HepG2 (cell line): Measurements from ENCODE around the gene PHF13. TPM values are rescaled to one million over a fixed set of nuclear protein-coding genes. Genes with fewer than 3 reads are reported as not detected.

Experiments
- AHR ChIP-seq: IDR thresholded peaks from 2 replicates; pipeline ENCODE4 v1.6.1; 2018; ENCODE audit warnings: missing genetic modification reagents, missing compliant biosample characterization
- ARNT2 ChIP-seq: sonication (generic); formaldehyde crosslinking; IDR thresholded peaks from 2 replicates; pipeline ENCODE4 v1.8.0; 2022; ENCODE audit warnings: mild to moderate bottlenecking, low read depth, missing genetic modification reagents, moderate library complexity
- HDAC6 ChIP-seq: fragments of 200-600 bp; sonication (generic); IDR thresholded peaks from 2 replicates; pipeline ENCODE4 v1.7.0; 2017; ENCODE audit warnings: mild to moderate bottlenecking, antibody characterized with exemption, low read length, low read depth
- HOXA7 ChIP-seq: sonication (generic); formaldehyde crosslinking; IDR thresholded peaks from 2 replicates; pipeline ENCODE4 v1.8.1; 2022; ENCODE audit warnings: mild to moderate bottlenecking, missing genetic modification reagents, moderate library complexity
- KLF12 ChIP-seq: sonication (generic); formaldehyde crosslinking; IDR thresholded peaks from 2 replicates; pipeline ENCODE4 v1.4.0; 2020; ENCODE audit warnings: missing genetic modification reagents, borderline replicate concordance
- RAD51 ChIP-seq: fragments of 450-650 bp; IDR thresholded peaks from 2 replicates; pipeline ENCODE4 v1.6.1; 2016; ENCODE audit warnings: borderline replicate concordance
- RCOR2 ChIP-seq: IDR thresholded peaks from 2 replicates; pipeline ENCODE4 v1.6.1; 2016; ENCODE audit warnings: missing biosample characterization, missing genetic modification reagents
- SRY ChIP-seq: sonication (generic); formaldehyde crosslinking; IDR thresholded peaks from 2 replicates; pipeline ENCODE4 v1.8.0; 2022; ENCODE audit warnings: mild to moderate bottlenecking, missing genetic modification reagents
- TBX3 ChIP-seq: fragments of 450-650 bp; IDR thresholded peaks from 2 replicates; pipeline ENCODE4 v1.6.1; 2017; ENCODE audit warnings: antibody characterized with exemption, mild to moderate bottlenecking, inconsistent platforms, borderline replicate concordance
- ZFP36 ChIP-seq: fragments of 150-350 bp; IDR thresholded peaks from 2 replicates; pipeline ENCODE4 v1.6.1; 2018; ENCODE audit warnings: borderline replicate concordance, low read length, low read depth; ENCODE audit not compliant: partially characterized antibody
- ZNF225 ChIP-seq: sonication (generic); formaldehyde crosslinking; IDR thresholded peaks from 2 replicates; pipeline ENCODE4 v1.4.0; 2020; ENCODE audit warnings: mild to moderate bottlenecking, missing genetic modification reagents
- ZNF234 ChIP-seq: sonication (generic); formaldehyde crosslinking; conservative IDR thresholded peaks from 2 replicates; pipeline ENCODE4 v1.5.1; 2020; ENCODE audit warnings: mild to moderate bottlenecking, missing genetic modification reagents
- ZNF260 ChIP-seq: sonication (generic); formaldehyde crosslinking; IDR thresholded peaks from 2 replicates; pipeline ENCODE4 v1.4.0; 2020; ENCODE audit warnings: missing genetic modification reagents, low read depth, mild to moderate bottlenecking, borderline replicate concordance
- ZNF329 ChIP-seq: sonication (generic); formaldehyde crosslinking; IDR thresholded peaks from 2 replicates; pipeline ENCODE4 v1.9.0; 2021; ENCODE audit warnings: low read depth, mild to moderate bottlenecking, missing genetic modification reagents
- ZNF33A ChIP-seq: sonication (generic); formaldehyde crosslinking; IDR thresholded peaks from 2 replicates; pipeline ENCODE4 v1.5.1; 2020; ENCODE audit warnings: missing genetic modification reagents, mild to moderate bottlenecking, moderate library complexity, borderline replicate concordance
- ZNF546 ChIP-seq: sonication (generic); formaldehyde crosslinking; conservative IDR thresholded peaks from 2 replicates; pipeline ENCODE4 v1.8.1; 2023; ENCODE audit warnings: mild to moderate bottlenecking, missing genetic modification reagents
- ZNF572 ChIP-seq: sonication (generic); formaldehyde crosslinking; IDR thresholded peaks from 2 replicates; pipeline ENCODE4 v1.5.1; 2020; ENCODE audit warnings: mild to moderate bottlenecking, missing genetic modification reagents
- ZNF605 ChIP-seq: sonication (generic); formaldehyde crosslinking; IDR thresholded peaks from 2 replicates; pipeline ENCODE4 v1.8.0; 2022; ENCODE audit warnings: mild to moderate bottlenecking, missing genetic modification reagents
- ZNF614 ChIP-seq: IDR thresholded peaks from 2 replicates; pipeline ENCODE4 v1.6.1; 2018; ENCODE audit warnings: missing biosample characterization, missing genetic modification reagents, inconsistent platforms, borderline replicate concordance
- ZNF773 ChIP-seq: sonication (generic); formaldehyde crosslinking; IDR thresholded peaks from 2 replicates; pipeline ENCODE4 v1.4.0; 2020; ENCODE audit warnings: missing genetic modification reagents, borderline replicate concordance
- ZNF775 ChIP-seq: sonication (generic); formaldehyde crosslinking; IDR thresholded peaks from 2 replicates; pipeline ENCODE4 v1.4.0; 2020; ENCODE audit warnings: missing genetic modification reagents, mild to moderate bottlenecking, moderate library complexity, borderline replicate concordance
- polyA plus RNA-seq, 8 experiments: library from polyadenylated mRNA; depleted of rRNA in 3 of 8; stranded (reverse) in 7 of 8; unstranded in 1 of 8; fragments of >200 nt; fragmentation: Illumina TruSeq in 4 of 8; extraction: Trizol in 4 of 8; gene quantifications; 2 replicates each; pipeline versions ENCODE4 v1.2.1 to v1.2.3, GENCODE V29; 2011 to 2016; ENCODE audit warnings: low read depth in 4 of 8, missing spikeins in 1 of 8, mixed read lengths in 1 of 8; ENCODE audit not compliant: insufficient read depth in 1 of 8
- total RNA-seq, 5 experiments: library from RNA; depleted of rRNA; stranded (reverse); fragments of >200 nt; fragmentation: Illumina TruSeq; extraction: Trizol; gene quantifications; 2 replicates each; pipeline ENCODE4 v1.2.3, GENCODE V29; 2016; ENCODE audit warnings: low read depth in 1 of 5
- TF ChIP-seq, protein P1 (sequence below): sonication (generic); formaldehyde crosslinking; IDR thresholded peaks from 2 replicates; pipeline ENCODE4 v1.4.0; 2020; ENCODE audit warnings: missing genetic modification reagents, borderline replicate concordance
- TF ChIP-seq, protein P2 (sequence below): sonication (generic); formaldehyde crosslinking; IDR thresholded peaks from 2 replicates; pipeline ENCODE4 v1.4.0; 2020; ENCODE audit warnings: missing genetic modification reagents
- TF ChIP-seq, protein P3 (sequence below): sonication (generic); formaldehyde crosslinking; IDR thresholded peaks from 2 replicates; pipeline ENCODE4 v1.8.1; 2023; ENCODE audit warnings: mild to moderate bottlenecking, missing genetic modification reagents

The PHF13 gene
- total and polyA plus RNA-seq, 2 of the 13 experiments (the other 11 are each of a cell fraction or from before 2014, with no cell fraction given): 4.7 to 7.4 TPM

DNA sequence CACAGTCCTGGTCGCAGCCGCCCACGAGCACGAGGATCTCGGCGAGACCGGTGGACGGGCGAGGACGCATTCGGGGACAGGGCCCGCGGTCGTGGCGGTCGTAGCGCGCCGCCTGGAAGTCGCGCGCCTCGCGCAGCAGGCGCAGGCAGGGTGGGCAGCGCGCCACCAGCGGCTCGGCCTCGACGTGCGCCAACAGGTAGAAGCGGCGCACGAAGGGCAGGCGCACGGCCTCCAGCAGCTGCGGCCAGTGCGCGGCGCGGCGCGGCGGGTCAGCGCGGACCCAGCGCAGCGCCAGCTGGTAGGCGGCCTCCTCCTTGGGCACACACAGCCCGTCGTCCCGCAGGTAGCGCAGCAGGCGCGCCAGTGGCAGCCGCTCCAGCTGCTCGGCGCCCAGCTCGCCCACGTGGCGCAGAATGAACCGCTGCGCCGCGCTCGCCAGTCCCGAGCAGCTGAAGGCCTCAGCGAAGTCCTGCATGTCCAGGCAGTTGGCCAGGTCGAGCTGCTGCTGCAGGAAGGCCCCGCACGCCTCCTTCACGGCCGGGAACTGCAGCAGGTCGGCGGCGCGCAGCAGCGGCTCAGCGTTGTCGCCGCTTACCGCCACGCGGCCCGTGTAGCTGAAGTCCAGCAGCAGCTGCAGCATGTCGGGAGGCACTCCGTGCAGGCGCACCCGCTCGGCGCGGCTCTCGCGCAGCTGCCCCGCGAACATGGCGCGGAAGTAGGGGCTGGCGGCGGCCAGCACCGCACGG is 11.4 kb upstream of the PHF13 start (continued):
- TF ChIP-seq ZNF775 (CRISPR knock-in tag) (no peak), RAD51 (no peak), HOXA7 (CRISPR knock-in tag) (no peak), ZNF225 (CRISPR knock-in tag) (0 out of 2 replicates have a peak, but pooled peaks have one; percentile 63), TBX3 (no peak), ZNF605 (CRISPR knock-in tag) (no peak), ZNF329 (CRISPR knock-in tag) (peak; percentile 13; the same call in 1 of the 2 replicates), ZNF546 (CRISPR knock-in tag) (peak; percentile 25; the same call in 1 of the 2 replicates), ZNF773 (peak; percentile 56; the same call in 1 of the 2 replicates), ZFP36 (no peak), SRY (CRISPR knock-in tag) (no peak), HDAC6 (no peak), ZNF33A (no peak), ZNF614 (no peak), KLF12 (CRISPR knock-in tag) (peak; percentile 9), ZNF260 (CRISPR knock-in tag) (no peak), AHR (no peak; the same call in 1 of the 2 replicates), ZNF234 (CRISPR knock-in tag) (0 out of 2 replicates have a peak, but pooled peaks have one; percentile 45), RCOR2 (CRISPR knock-in tag) (no peak), ARNT2 (CRISPR knock-in tag) (peak; percentile 65; the same call in 1 of the 2 replicates), ZNF572 (CRISPR knock-in tag) (no peak)
- TF ChIP-seq, protein P1, sequence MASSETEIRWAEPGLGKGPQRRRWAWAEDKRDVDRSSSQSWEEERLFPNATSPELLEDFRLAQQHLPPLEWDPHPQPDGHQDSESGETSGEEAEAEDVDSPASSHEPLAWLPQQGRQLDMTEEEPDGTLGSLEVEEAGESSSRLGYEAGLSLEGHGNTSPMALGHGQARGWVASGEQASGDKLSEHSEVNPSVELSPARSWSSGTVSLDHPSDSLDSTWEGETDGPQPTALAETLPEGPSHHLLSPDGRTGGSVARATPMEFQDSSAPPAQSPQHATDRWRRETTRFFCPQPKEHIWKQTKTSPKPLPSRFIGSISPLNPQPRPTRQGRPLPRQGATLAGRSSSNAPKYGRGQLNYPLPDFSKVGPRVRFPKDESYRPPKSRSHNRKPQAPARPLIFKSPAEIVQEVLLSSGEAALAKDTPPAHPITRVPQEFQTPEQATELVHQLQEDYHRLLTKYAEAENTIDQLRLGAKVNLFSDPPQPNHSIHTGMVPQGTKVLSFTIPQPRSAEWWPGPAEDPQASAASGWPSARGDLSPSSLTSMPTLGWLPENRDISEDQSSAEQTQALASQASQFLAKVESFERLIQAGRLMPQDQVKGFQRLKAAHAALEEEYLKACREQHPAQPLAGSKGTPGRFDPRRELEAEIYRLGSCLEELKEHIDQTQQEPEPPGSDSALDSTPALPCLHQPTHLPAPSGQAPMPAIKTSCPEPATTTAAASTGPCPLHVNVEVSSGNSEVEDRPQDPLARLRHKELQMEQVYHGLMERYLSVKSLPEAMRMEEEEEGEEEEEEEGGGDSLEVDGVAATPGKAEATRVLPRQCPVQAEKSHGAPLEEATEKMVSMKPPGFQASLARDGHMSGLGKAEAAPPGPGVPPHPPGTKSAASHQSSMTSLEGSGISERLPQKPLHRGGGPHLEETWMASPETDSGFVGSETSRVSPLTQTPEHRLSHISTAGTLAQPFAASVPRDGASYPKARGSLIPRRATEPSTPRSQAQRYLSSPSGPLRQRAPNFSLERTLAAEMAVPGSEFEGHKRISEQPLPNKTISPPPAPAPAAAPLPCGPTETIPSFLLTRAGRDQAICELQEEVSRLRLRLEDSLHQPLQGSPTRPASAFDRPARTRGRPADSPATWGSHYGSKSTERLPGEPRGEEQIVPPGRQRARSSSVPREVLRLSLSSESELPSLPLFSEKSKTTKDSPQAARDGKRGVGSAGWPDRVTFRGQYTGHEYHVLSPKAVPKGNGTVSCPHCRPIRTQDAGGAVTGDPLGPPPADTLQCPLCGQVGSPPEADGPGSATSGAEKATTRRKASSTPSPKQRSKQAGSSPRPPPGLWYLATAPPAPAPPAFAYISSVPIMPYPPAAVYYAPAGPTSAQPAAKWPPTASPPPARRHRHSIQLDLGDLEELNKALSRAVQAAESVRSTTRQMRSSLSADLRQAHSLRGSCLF (CRISPR knock-in tag): no peak
- TF ChIP-seq, protein P2, sequence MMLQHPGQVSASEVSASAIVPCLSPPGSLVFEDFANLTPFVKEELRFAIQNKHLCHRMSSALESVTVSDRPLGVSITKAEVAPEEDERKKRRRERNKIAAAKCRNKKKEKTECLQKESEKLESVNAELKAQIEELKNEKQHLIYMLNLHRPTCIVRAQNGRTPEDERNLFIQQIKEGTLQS: no peak
- TF ChIP-seq, protein P3, sequence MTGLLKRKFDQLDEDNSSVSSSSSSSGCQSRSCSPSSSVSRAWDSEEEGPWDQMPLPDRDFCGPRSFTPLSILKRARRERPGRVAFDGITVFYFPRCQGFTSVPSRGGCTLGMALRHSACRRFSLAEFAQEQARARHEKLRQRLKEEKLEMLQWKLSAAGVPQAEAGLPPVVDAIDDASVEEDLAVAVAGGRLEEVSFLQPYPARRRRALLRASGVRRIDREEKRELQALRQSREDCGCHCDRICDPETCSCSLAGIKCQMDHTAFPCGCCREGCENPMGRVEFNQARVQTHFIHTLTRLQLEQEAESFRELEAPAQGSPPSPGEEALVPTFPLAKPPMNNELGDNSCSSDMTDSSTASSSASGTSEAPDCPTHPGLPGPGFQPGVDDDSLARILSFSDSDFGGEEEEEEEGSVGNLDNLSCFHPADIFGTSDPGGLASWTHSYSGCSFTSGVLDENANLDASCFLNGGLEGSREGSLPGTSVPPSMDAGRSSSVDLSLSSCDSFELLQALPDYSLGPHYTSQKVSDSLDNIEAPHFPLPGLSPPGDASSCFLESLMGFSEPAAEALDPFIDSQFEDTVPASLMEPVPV (CRISPR knock-in tag): no peak
